ENCODE data around the gene NR1D1. TPM values are rescaled to one million over a fixed set of nuclear protein-coding genes. Genes with fewer than 3 reads are reported as not detected.

The NR1D1 gene
- total RNA-seq, 1 experiment from 2014 or later, result 10.7 TPM

DNA sequence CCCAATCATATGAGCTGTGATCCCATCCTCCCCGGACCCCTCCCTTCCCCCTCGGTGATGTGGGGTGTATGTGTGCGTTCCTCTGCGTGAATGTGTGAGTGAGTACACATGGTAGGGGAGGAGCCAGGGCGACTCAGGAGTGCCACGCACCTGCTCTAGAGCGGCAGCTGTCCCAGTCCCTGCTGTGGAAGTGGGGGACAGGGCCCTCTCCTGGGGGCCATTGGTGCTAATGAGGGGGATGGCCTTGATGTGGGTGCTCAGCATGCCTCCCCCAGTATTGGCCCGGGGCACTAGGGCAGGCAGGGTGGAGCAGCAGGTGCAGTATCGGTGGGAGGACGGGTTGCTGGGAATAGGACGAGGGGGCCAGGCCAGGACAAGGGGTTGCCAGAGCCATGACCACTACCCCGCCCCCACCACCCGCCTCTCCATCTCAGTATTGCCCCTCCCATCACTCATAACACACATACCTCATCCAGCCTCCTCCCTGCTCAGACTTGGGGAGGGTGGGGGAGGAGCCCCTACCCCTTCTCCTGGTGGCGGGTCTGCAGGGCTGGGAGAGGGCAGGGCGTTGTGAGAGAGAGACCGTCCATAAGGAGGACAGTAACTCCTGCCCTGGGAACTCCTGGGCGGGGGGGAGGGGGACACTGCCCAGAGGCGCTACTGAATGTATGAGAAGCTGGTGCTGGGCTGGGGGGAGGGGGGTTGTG, 8.5 kb downstream of the NR1D1 start:
- Histone ChIP-seq H3F3A (ENCODE audit: insufficient read depth, low read depth) (no peaks in the 10 kb centered on the region; the same call in 1 of the 2 replicates), H3K9me2 (ENCODE audit: insufficient read depth) (no peaks in the 10 kb centered on the region), H3K27me3 (ENCODE audit: insufficient read depth, low read depth) (no peaks in the 10 kb centered on the region), H2AFZ (no peak overlapping the region), H3K27ac (no peak overlapping the region), H4K20me1 (ENCODE audit: insufficient read depth) (no peaks in the 10 kb centered on the region), H3K4me1 (replicated peaks; ENCODE audit: insufficient read depth) (no peaks in the 10 kb centered on the region), H3K79me2 (ENCODE audit: low read depth) (no peaks in the 10 kb centered on the region), H3K9me3 (ENCODE audit: insufficient read depth, low read depth) (no peaks in the 10 kb centered on the region), H3K4me3 (no peak overlapping the region), H3K4me2 (no peak overlapping the region), H3K36me3 (ENCODE audit: low read depth) (peaks cover 14% of the 10 kb centered on the region)
- POLR2A ChIA-PET (ENCODE audit: unreplicated experiment), result no interaction called here
- CTCF ChIA-PET, result no interaction called here
- intact Hi-C loops (cut with micrococcal nuclease; ENCODE audit: unreplicated experiment), result no loop called here
- no TSS peak for BruUV-seq (replicated peaks)
- TF ChIP-seq CTCF (conservative IDR thresholded peaks at IDR 0.05), result no peak
- DNase-seq, result no peak

DNA sequence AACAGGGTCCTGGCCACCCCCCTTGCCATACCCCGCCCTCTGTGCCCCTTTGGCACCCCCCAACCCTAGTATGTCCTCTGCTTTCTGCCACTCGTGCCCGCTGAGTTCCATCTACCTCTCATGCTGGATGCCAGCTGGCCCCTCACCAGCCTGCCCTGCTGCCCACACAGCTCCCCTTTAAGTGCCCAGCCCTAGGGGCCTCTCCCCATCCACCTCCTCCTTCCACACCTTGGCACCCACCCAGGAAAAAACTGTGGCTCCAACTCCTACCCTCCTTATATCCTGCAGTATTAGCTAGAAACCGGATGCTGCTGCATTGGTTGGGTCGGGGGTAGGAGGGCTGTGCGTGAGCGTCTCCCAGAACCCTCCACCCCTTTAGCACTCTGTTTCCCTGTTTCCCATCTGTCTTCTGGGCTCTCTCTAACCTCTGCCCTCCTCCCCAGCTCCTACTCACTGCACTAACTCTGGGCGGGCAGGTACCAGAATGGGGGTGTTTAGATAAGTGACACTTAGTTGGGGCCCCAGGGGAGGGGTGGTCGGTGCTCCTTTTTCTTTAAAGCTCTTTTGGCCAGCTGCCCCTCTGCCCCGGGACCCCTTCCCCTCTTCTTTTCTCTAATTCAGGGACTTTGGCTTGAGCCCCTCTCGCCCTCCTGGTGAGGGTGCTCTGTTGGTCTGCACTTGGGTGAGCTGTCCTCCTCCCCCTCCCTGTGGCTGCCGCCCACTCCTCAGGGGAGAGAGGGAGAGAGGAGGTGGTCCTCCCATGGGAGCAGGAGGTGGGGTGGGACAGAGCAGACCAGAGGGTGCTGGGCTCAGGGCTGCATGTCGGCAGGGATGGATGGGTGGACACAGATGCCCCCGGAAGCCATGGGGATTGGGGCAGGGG, 9.9 kb downstream of the NR1D1 start:
- Histone ChIP-seq H3K9me3 (ENCODE audit: insufficient read depth, low read depth) (no peaks in the 10 kb centered on the region), H3K4me1 (replicated peaks; ENCODE audit: insufficient read depth) (no peaks in the 10 kb centered on the region), H3K9me2 (ENCODE audit: insufficient read depth) (no peaks in the 10 kb centered on the region), H3K4me2 (no peak overlapping the region), H3K4me3 (no peak overlapping the region), H4K20me1 (ENCODE audit: insufficient read depth) (no peaks in the 10 kb centered on the region), H3F3A (ENCODE audit: insufficient read depth, low read depth) (no peaks in the 10 kb centered on the region), H2AFZ (no peak overlapping the region), H3K27me3 (ENCODE audit: insufficient read depth, low read depth) (no peaks in the 10 kb centered on the region), H3K36me3 (ENCODE audit: low read depth) (peaks cover 7% of the 10 kb centered on the region; the same call in 1 of the 2 replicates), H3K79me2 (ENCODE audit: low read depth) (no peaks in the 10 kb centered on the region), H3K27ac (no peak overlapping the region)
- intact Hi-C loops (cut with micrococcal nuclease; ENCODE audit: unreplicated experiment), result no loop called here
- no TSS peak for BruUV-seq (replicated peaks)
- DNase-seq, result no peak
- POLR2A ChIA-PET (ENCODE audit: unreplicated experiment), result no interaction called here
- CTCF ChIA-PET, result no interaction called here
- no peak for TF ChIP-seq EZH2 (IDR thresholded peaks at IDR 0.05; ENCODE audit: low read depth)
- TF ChIP-seq CTCF (conservative IDR thresholded peaks at IDR 0.05), result no peak

DNA sequence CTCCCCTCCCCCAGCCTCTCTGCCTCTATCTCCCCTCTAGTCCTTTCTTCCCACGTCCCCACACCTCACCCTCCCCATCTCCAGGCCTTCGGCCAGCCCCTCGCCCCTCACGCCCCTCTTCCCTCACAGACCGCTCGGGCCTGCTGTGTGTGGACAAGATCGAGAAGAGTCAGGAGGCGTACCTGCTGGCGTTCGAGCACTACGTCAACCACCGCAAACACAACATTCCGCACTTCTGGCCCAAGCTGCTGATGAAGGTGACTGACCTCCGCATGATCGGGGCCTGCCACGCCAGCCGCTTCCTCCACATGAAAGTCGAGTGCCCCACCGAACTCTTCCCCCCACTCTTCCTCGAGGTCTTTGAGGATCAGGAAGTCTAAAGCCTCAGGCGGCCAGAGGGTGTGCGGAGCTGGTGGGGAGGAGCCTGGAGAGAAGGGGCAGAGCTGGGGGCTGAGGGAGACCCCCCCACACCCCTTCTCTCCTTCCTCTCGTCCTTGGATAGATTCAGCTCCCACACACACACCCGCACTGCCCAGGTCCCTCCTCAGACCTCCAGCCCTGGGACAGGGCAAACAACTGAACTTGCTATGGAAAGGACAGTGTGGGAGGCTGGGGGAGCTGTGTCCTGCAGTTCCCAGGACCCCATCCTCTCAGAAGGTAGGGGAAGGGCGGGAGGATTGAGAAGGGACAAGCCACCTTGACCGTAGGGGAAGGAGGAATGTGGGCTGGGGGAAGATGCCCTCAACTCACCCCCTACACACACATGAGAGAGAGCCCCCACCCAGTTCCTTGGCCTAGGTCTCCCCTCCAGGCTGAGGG, 11.1 kb downstream of the NR1D1 start:
- Histone ChIP-seq H3K27me3 (ENCODE audit: insufficient read depth, low read depth) (no peaks in the 10 kb centered on the region), H3K27ac (no peak overlapping the region), H3K36me3 (ENCODE audit: low read depth) (no peaks in the 10 kb centered on the region), H3K79me2 (ENCODE audit: low read depth) (no peaks in the 10 kb centered on the region), H3K4me2 (no peak overlapping the region), H3F3A (ENCODE audit: insufficient read depth, low read depth) (peaks cover 5% of the 10 kb centered on the region), H4K20me1 (ENCODE audit: insufficient read depth) (no peaks in the 10 kb centered on the region), H3K4me1 (replicated peaks; ENCODE audit: insufficient read depth) (no peaks in the 10 kb centered on the region), H3K4me3 (no peak overlapping the region), H3K9me2 (ENCODE audit: insufficient read depth) (no peaks in the 10 kb centered on the region), H3K9me3 (ENCODE audit: insufficient read depth, low read depth) (no peaks in the 10 kb centered on the region), H2AFZ (no peak overlapping the region)
- ChIA-PET CTCF (interaction anchor here (0.6 kb wide), 1 partner anchor 29 kb away, joined by 4 read pairs; no protein-coding TSS in a partner anchor), POLR2A (ENCODE audit: unreplicated experiment) (no interaction called here)
- DNase-seq, result no peak
- no peak for TF ChIP-seq CTCF (conservative IDR thresholded peaks at IDR 0.05)
- intact Hi-C loops (cut with micrococcal nuclease; ENCODE audit: unreplicated experiment), result no loop called here
- no TSS peak for BruUV-seq (replicated peaks)
